Pulmonary artery endothelial cell (primary cell): ENCODE results near the gene CHTOP. TPM values are rescaled to one million over a fixed set of nuclear protein-coding genes. Genes with fewer than 3 reads are reported as not detected.
"Not testable (repeated sequence)": the region's sequence is repeated elsewhere in the genome, so short reads cannot be mapped to it uniquely, and the experiment has no call there.

Experiments
- DNase-seq: peaks from one replicate; pipeline ENCODE4 v3.0.0-alpha.2; 2011; ENCODE audit warnings: low read depth, low spot score
- total RNA-seq: library from RNA; depleted of rRNA; stranded (reverse); fragments of >200 nt; gene quantifications from 2 replicates; pipeline ENCODE4 v1.2.3, GENCODE V29; 2014

CHTOP gene
- total RNA-seq, 1 donor from 2014 or later = 27.6 TPM

GRCh38 chr1:153631047-153632022 lies 2.5 kb upstream of the CHTOP start:
- no peak for DNase-seq

- DNase-seq = no peak
Observed at GRCh38 chr1:153633161-153633753, 609 bp upstream of the CHTOP start.

GRCh38 chr1:153635872-153636271 lies 2.0 kb downstream of the CHTOP start:
- DNase-seq = no peak

- DNase-seq = no peak
Observed at GRCh38 chr1:153636312-153636711, 2.4 kb downstream of the CHTOP start.

GRCh38 chr1:153638261-153638660 lies 4.4 kb downstream of the CHTOP start:
- DNase-seq = no peak

GRCh38 chr1:153639280-153639679 lies 5.4 kb downstream of the CHTOP start:
- no peak for DNase-seq

- DNase-seq = not testable (repeated sequence)
Observed at GRCh38 chr1:153640213-153640612, 6.3 kb downstream of the CHTOP start.

GRCh38 chr1:153640861-153641260 lies 7.0 kb downstream of the CHTOP start:
- no peak for DNase-seq

GRCh38 chr1:153642161-153642560 lies 8.3 kb downstream of the CHTOP start:
- no peak for DNase-seq

GRCh38 chr1:153643100-153643499 lies 9.2 kb downstream of the CHTOP start:
- DNase-seq = no peak

- DNase-seq = no peak
Observed at GRCh38 chr1:153643816-153644215, 9.9 kb downstream of the CHTOP start.

GRCh38 chr1:153646672-153647345 lies 12.9 kb downstream of the CHTOP start:
- no peak for DNase-seq

- DNase-seq = no peak
Observed at GRCh38 chr1:153647346-153647714, 13.5 kb downstream of the CHTOP start.

- no peak for DNase-seq
Observed at GRCh38 chr1:153648000-153648643, 14.3 kb downstream of the CHTOP start.

- no peak for DNase-seq
Observed at GRCh38 chr1:153649137-153649862, 15.4 kb downstream of the CHTOP start.

GRCh38 chr1:153649863-153650235 lies 16.0 kb downstream of the CHTOP start:
- no peak for DNase-seq

- no peak for DNase-seq
Observed at GRCh38 chr1:153651771-153652170, 17.9 kb downstream of the CHTOP start.

- no peak for DNase-seq
Observed at GRCh38 chr1:153652805-153653500, 19.1 kb downstream of the CHTOP start.

GRCh38 chr1:153655333-153655732 lies 21.5 kb downstream of the CHTOP start:
- DNase-seq = no peak

- no peak for DNase-seq
Observed at GRCh38 chr1:153658400-153659174, 24.7 kb downstream of the CHTOP start, which contains the start of gene SNAPIN. TSS of gene SNAPIN (plus strand) at chr1:153658703. CDS start at chr1:153658744, 41 bp downstream.
